Left cardiac atrium (tissue), 4 donors: ENCODE measurements around the gene NTM. TPM values are rescaled to one million over a fixed set of nuclear protein-coding genes. Genes with fewer than 3 reads are reported as not detected.
"Not testable (repeated sequence)": the region's sequence is repeated elsewhere in the genome, so short reads cannot be mapped to it uniquely, and the experiment has no call there.

Experiments
- ATAC-seq, 2 donors: fragments of 200-7000 bp; cut with Tn5 transposase; one replicate each; pipeline ENCODE4 v1.9.1; 2020; ENCODE audit warnings: mild to moderate bottlenecking in 2 of 2, moderate library complexity in 2 of 2
- DNase-seq: peaks from one replicate; pipeline ENCODE4 v3.0.0-alpha.2; 2020
- intact Hi-C, 2 donors: fragments of 100-400 bp; cut with DNase I; formaldehyde crosslinking; loops; one replicate each; pipeline versions ENCODE4 v1.14.1 to v1.15.1; 2022 to 2023
- total RNA-seq, 2 donors: library from RNA; stranded (reverse); fragmentation: NEBNext Ultra II Directional; extraction: Animal tissue kit (Norgen Biotek cat#: 25700); gene quantifications; one replicate each; pipeline ENCODE4 v1.2.1, GENCODE V29; 2021
- donor health status: DM: no; HTN: yes; CAD: no.
- donor health status: DM: no; HTN: yes; CAD: no; lungs with severe emphysema.
- donor health status: DM: yes; HTN: yes; CAD: no.
- donor health status: Dilated cardiomyopathy.

NTM gene
- total RNA-seq, 2 donors from 2014 or later = 21.5 to 37.4 TPM

DNA sequence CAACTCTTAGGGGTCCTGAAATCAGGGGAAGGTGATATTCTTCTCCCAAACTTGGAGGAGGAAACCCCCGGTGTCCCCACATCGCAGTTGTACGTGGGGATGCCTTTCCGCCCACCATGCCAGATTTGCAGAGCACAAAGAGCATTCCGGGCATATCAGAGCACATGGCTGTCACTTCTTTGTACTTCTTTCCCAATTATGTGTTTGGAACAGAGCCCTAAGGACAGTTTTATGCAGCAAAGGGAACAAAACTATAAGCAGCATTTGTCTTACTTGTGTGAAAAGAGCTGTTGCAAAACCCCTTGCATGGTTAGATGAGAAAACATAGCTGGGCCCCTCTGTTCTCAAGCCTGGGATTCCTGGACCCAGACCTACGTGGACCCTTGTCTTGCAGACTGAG is 41.2 kb downstream of the NTM start:
- ATAC-seq (no peak), DNase-seq (no peak)
- intact Hi-C loops = no loop called here

- DNase-seq = no peak
- intact Hi-C loops = no loop called here
- ATAC-seq = no peak
Measured at GRCh38 chr11:131412061-131412460, 41.6 kb downstream of the NTM start.

DNA sequence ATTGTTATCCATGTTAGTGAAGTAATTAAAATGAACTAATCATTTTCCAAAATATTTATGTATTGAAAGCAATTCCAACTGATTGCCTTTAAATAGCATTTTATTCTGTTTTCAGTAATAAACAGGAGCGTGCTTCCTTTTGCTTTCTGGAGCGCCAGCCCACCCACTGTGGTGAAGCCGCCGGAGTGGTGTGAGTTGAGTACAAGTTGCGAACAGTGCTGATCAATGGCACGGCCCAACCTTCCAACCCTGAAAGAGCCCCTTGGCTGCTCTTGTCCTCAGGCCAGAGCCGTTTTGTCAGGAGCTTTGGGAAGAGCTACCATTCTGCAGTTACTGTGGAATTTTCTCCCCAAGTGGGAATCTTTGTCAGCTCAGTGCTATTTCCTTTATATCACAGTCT is 42.8 kb downstream of the NTM start:
- no peak for ATAC-seq
- intact Hi-C loops = no loop called here
- no peak for DNase-seq

DNA sequence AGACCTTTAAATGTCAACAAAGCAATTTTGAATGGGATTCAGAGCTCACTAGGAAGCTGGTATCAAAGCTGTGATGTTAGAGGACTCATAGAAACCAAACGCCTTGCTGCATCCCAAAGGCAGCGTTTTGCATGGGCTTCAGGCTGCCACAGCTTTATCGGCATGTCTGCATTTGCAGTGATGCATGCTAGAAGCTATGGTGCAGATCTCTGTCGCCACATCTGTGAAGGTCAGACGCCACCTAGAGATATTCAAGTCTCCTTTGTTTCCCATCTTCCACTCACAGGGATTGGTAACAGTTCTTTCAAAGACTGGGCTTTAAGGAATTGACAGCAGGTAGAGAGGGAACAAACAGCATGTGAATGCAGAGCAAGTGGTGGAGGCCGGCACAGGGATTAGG is 47.8 kb downstream of the NTM start:
- ATAC-seq (no peak), DNase-seq (no peak)
- intact Hi-C loops = no loop called here

DNA sequence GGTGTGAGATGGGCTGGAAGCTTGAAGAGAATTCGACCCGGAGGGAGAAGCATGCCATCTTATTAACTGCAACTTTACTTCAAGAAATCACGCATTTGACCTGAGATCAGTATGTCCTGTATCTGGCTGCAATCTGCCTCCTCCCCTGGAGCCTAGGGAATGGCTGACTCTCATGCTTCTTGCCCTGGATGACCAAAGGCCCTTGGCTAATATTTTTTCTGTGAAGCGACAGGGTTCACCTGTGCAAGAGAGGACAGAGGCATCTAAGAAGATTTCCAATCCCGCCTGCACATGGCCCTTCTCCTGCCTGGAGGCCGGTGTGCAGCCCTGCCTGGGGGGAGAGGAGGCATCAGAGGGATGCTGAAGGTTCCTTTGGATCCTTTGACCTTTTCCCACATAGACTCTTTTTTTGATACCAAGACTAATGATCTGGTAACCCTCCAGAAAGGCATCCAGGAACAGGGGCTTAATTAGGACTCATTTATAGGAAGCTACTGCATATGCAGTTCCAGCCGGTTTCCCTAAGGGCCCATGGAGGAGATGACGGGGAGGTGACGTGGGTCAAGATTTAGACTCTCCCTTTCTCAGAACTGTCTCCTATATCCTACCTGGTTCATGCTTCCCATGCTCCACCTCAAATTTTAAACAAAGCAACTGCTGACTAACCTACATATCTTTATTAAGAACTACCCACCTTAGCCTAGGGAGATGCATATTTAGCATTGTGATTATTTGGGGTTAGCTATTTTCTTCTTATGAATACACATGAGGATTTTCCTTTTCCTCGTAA is 50.8 kb downstream of the NTM start:
- DNase-seq (no peak), ATAC-seq (no peak)
- intact Hi-C loops = no loop called here

GRCh38 chr11:131422029-131422428 is 51.6 kb downstream of the NTM start:
- intact Hi-C loops = no loop called here
- no peak for DNase-seq
- no peak for ATAC-seq

DNA sequence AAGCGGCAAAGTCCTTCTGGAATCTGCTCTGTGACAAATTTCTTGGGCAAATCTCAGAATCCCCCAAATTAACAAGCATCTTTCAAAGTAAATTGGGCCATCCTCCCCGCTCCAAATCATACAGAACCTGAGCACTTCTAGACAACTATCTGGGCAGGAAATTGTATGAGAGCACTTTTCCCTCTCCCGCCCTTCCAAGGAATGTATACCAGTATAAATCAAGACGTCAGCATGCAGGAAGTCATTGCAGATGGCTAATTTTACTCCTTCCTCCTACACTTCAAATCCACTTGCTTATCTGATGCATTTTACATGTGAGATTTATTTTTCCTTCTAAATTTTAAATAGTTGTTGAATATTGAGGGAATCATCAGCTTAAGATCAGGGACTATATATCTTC is 52.1 kb downstream of the NTM start:
- intact Hi-C loops = no loop called here
- ATAC-seq (peak in 1 of 2 donors; percentile 23), DNase-seq (no peak)

GRCh38 chr11:131423688-131424087 is 53.3 kb downstream of the NTM start:
- intact Hi-C loops = no loop called here
- peak; percentile 34 to 95 for ATAC-seq
- DNase-seq = no peak

DNA sequence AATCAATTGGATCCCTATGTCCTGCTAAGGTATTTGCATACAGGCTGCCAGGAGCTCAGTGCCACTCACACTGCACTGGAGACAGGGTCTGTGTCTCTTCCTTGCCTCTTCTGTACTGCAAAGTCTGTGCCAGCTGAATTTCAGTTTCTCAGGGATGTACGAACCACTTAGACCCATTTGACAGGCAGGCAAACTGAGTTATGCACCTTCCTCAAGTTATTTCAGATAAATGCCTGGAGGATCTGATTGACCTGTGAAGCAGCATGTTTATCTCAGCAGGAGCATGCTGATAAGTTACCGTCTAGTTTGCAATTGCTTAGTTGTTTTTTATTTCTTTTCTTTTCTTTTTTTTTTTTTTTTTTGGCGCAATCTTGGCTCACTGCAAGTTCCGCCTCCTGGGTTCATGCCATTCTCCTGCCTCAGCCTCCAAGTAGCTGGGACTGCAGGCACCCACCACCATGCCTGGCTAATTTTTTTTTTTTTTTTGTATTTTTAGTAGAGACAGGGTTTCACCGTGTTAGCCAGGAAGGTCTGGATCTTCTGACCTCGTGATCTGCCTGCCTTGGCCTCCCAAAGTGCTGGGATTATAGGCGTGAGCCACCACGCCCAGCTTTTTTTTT is 54.0 kb downstream of the NTM start:
- ATAC-seq = peak in 1 of 2 donors; percentile 10
- intact Hi-C loops = not testable (repeated sequence)

GRCh38 chr11:131425285-131425684 is 54.9 kb downstream of the NTM start:
- DNase-seq (no peak), ATAC-seq (no peak)
- intact Hi-C loops = no loop called here

More for the DNA sequence above, 54.0 kb downstream of the NTM start:
- not testable (repeated sequence) for DNase-seq

GRCh38 chr11:131428853-131429252 is 58.4 kb downstream of the NTM start:
- ATAC-seq = no peak
- DNase-seq = no peak
- intact Hi-C loops = no loop called here

- ATAC-seq = peak; percentile 68 to 89
- no peak for DNase-seq
Measured at GRCh38 chr11:131430473-131431208, 60.2 kb downstream of the NTM start.

GRCh38 chr11:131441051-131441810 is 70.8 kb downstream of the NTM start:
- ATAC-seq = no peak
- intact Hi-C loops = no loop called here
- no peak for DNase-seq

More at GRCh38 chr11:131430473-131431208, 60.2 kb downstream of the NTM start:
- intact Hi-C loops = no loop called here

GRCh38 chr11:131446590-131447275 is 76.3 kb downstream of the NTM start:
- ATAC-seq (peak in 1 of 2 donors; percentile 49), DNase-seq (no peak)
- intact Hi-C loops = no loop called here

DNA sequence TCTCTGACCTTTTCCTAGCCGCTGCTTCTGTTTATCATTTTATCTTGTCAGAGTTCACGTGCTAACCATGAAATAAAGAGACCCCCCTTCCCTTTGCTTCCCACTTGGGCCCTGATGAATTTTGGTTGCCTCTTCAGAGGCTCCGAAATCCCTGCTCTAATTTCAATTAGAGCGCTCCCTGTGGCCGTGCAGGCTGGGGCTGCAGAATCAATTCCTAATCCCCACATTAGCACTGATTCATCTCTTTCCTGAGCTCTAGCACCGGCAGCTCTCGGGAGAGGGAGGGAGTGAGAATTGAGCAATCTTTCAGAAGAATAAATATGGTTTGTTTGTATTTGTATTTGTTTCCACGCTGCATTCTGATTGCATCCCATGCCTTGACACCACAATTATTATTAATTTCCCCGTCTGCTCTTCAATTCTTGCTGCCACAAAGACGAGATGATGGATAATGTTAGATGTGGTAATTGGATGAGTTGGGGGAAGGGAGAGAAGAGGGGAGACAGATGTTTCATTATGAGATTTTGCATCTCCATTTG is 76.9 kb downstream of the NTM start:
- ATAC-seq = no peak
- DNase-seq = no peak
- intact Hi-C loops = no loop called here

- intact Hi-C loops = no loop called here
- DNase-seq = no peak
- ATAC-seq = no peak
Measured at GRCh38 chr11:131447898-131448297, 77.5 kb downstream of the NTM start.

- intact Hi-C loops = no loop called here
- DNase-seq = no peak
- ATAC-seq = no peak
Measured at GRCh38 chr11:131449036-131450019, 78.9 kb downstream of the NTM start.
